HCT116 (cell line): ENCODE measurements around the gene ZCCHC24. TPM values are rescaled to one million over a fixed set of nuclear protein-coding genes. Genes with fewer than 3 reads are reported as not detected.

Source experiments
- ATAC-seq: fragments of 200-7000 bp; cut with Tn5 transposase; 2 replicates; pipeline ENCODE4 v1.9.1; 2020; ENCODE audit warnings: mild to moderate bottlenecking, moderate library complexity
- BruUV-seq: library from RNA; stranded (reverse); fragments of 400-500 nt; replicated peaks from 2 replicates; lab custom pipeline; 2021; lab: Mats Ljungman, UMichigan
- CTCF ChIA-PET: fragments of 300-600 bp; sonication (Branson Sonifier 250); formaldehyde crosslinking; loops from one replicate; lab custom pipeline; 2021; ENCODE audit warnings: antibody characterized with exemption; lab: Charles Lee
- POLR2A ChIA-PET: fragments of 300-600, 350-600 bp; sonication (Branson Sonifier 250); formaldehyde crosslinking; loops from one replicate; lab custom pipeline; 2021; ENCODE audit warnings: antibody characterized with exemption; lab: Charles Lee
- RAD21 ChIA-PET, 2 experiments: fragments of 300-600 bp; sonication (Branson Sonifier 250); formaldehyde crosslinking; loops; one replicate each; lab custom pipeline; 2023; ENCODE audit warnings: low total read pairs in 2 of 2; ENCODE audit not compliant: uncharacterized antibody in 2 of 2, unreplicated experiment in 2 of 2, low non-redundant PET in 1 of 2; lab: Charles Lee
- DNase-seq: peaks from one replicate; pipeline ENCODE4 v3.0.0-alpha.2; 2010; ENCODE audit warnings: low read depth, low spot score
- H2AFZ ChIP-seq: fragments of 200-600 bp; shearing (Covaris generic), sonication (generic); 2 replicates; pipeline ENCODE4 v1.6.1; 2017; ENCODE audit warnings: low read depth, mixed run types, mixed read lengths, antibody characterized with exemption, low read length; ENCODE audit not compliant: poor library complexity, severe bottlenecking
- H3K27ac ChIP-seq: 2 replicates; pipeline ENCODE4 v1.5.1; 2012; ENCODE audit warnings: low read depth, low read length
- H3K27me3 ChIP-seq: fragments of 200-600 bp; sonication (generic); 2 replicates; pipeline ENCODE4 v1.6.1; 2016; ENCODE audit warnings: mixed run types, low read length, mixed read lengths; ENCODE audit not compliant: insufficient read depth
- H3K36me3 ChIP-seq, 2 experiments: fragments of 200-500 bp in 1 of 2; fragments of 200-600 bp in 1 of 2; sonication (Bioruptor generic) in 1 of 2; sonication (generic) in 1 of 2; 2 replicates each; pipeline versions ENCODE4 v1.5.1 to v1.6.1; 2014 to 2016; ENCODE audit warnings: low read length in 2 of 2, inconsistent platforms in 1 of 2, mixed read lengths in 1 of 2, mixed run types in 1 of 2; ENCODE audit not compliant: insufficient read depth in 2 of 2, control insufficient read depth in 1 of 2
- H3K4me1 ChIP-seq, 2 experiments: fragments of 200-600 bp in 1 of 2; sonication (generic) in 1 of 2; 2 replicates each; pipeline versions ENCODE4 v1.5.1 to v1.6.1; 2012 to 2017; ENCODE audit warnings: low read length in 2 of 2, inconsistent platforms in 1 of 2, mild to moderate bottlenecking in 1 of 2, mixed read lengths in 1 of 2, mixed run types in 1 of 2, moderate library complexity in 1 of 2; ENCODE audit not compliant: insufficient read depth in 2 of 2, control insufficient read depth in 1 of 2
- H3K4me2 ChIP-seq: fragments of 200-600 bp; sonication (generic); 2 replicates; pipeline ENCODE4 v1.6.1; 2017; ENCODE audit warnings: mixed run types, low read length, mixed read lengths
- H3K4me3 ChIP-seq, 2 experiments: fragments of 200-600 bp in 1 of 2; sonication (generic) in 1 of 2; replicated peaks in 1 of 2; 2 replicates each; pipeline ENCODE4 v1.5.1; 2011 to 2016; ENCODE audit warnings: low read length in 2 of 2, control low read depth in 1 of 2, low read depth in 1 of 2, mild to moderate bottlenecking in 1 of 2, mixed read lengths in 1 of 2, mixed run types in 1 of 2
- H3K79me2 ChIP-seq: fragments of 200-600 bp; sonication (generic); 2 replicates; pipeline ENCODE4 v1.6.1; 2017; ENCODE audit warnings: mild to moderate bottlenecking, mixed run types, low read length, moderate library complexity, mixed read lengths; ENCODE audit not compliant: insufficient read depth
- H3K9ac ChIP-seq: fragments of 200-600 bp; sonication (generic); 2 replicates; pipeline ENCODE4 v1.6.1; 2016; ENCODE audit warnings: low read length, mixed read lengths
- H3K9me2 ChIP-seq: fragments of 200-600 bp; sonication (generic), shearing (Covaris generic); 2 replicates; pipeline ENCODE4 v1.6.1; 2017; ENCODE audit warnings: mixed run types, mild to moderate bottlenecking, moderate library complexity; ENCODE audit not compliant: insufficient read depth
- H3K9me3 ChIP-seq, 2 experiments: fragments of 200-500 bp in 1 of 2; fragments of 200-600 bp in 1 of 2; sonication (Bioruptor generic) in 1 of 2; sonication (generic) in 1 of 2; 2 replicates each; pipeline ENCODE4 v1.6.1; 2014 to 2017; ENCODE audit warnings: low read length in 2 of 2, mixed read lengths in 2 of 2, inconsistent platforms in 1 of 2, low read depth in 1 of 2, mild to moderate bottlenecking in 1 of 2, mixed run types in 1 of 2, moderate library complexity in 1 of 2; ENCODE audit not compliant: control insufficient read depth in 1 of 2, insufficient read depth in 1 of 2
- H4K20me1 ChIP-seq: fragments of 200-600 bp; sonication (generic), shearing (Covaris generic); 2 replicates; pipeline ENCODE4 v1.6.1; 2017; ENCODE audit warnings: mixed run types, mild to moderate bottlenecking, moderate library complexity; ENCODE audit not compliant: insufficient read depth
- CTCF ChIP-seq, 3 experiments: fragments of 200-600 bp in 1 of 3; sonication (generic) in 1 of 3; IDR thresholded peaks in 2 of 3; conservative IDR thresholded peaks in 1 of 3; 2 replicates each; pipeline ENCODE4 v1.5.1; 2012 to 2017; ENCODE audit warnings: low read depth in 2 of 3, low read length in 2 of 3, antibody characterized with exemption in 1 of 3, borderline replicate concordance in 1 of 3, control low read depth in 1 of 3, mild to moderate bottlenecking in 1 of 3, mixed read lengths in 1 of 3, mixed run types in 1 of 3, moderate library complexity in 1 of 3; ENCODE audit not compliant: insufficient read depth in 1 of 3
- EGR1 ChIP-seq: IDR thresholded peaks from 2 replicates; pipeline ENCODE4 v1.6.1; 2012; ENCODE audit warnings: low read depth
- JUND ChIP-seq: IDR thresholded peaks from 2 replicates; pipeline ENCODE4 v1.6.1; 2012
- intact Hi-C: fragments of 100-400 bp; cut with micrococcal nuclease; formaldehyde crosslinking; loops from 2 replicates; pipeline ENCODE4 v1.10.0; 2022
- total RNA-seq: library from RNA; stranded (reverse); gene quantifications from one replicate; pipeline ENCODE4 v1.2.1, GENCODE V29; 2021; ENCODE audit not compliant: unreplicated experiment
- TF ChIP-seq, protein P1 (sequence below): IDR thresholded peaks from 2 replicates; pipeline ENCODE4 v1.6.1; 2012; ENCODE audit warnings: low read depth

ZCCHC24 gene
- total RNA-seq, 1 experiment from 2014 or later = 7.0 TPM

DNA sequence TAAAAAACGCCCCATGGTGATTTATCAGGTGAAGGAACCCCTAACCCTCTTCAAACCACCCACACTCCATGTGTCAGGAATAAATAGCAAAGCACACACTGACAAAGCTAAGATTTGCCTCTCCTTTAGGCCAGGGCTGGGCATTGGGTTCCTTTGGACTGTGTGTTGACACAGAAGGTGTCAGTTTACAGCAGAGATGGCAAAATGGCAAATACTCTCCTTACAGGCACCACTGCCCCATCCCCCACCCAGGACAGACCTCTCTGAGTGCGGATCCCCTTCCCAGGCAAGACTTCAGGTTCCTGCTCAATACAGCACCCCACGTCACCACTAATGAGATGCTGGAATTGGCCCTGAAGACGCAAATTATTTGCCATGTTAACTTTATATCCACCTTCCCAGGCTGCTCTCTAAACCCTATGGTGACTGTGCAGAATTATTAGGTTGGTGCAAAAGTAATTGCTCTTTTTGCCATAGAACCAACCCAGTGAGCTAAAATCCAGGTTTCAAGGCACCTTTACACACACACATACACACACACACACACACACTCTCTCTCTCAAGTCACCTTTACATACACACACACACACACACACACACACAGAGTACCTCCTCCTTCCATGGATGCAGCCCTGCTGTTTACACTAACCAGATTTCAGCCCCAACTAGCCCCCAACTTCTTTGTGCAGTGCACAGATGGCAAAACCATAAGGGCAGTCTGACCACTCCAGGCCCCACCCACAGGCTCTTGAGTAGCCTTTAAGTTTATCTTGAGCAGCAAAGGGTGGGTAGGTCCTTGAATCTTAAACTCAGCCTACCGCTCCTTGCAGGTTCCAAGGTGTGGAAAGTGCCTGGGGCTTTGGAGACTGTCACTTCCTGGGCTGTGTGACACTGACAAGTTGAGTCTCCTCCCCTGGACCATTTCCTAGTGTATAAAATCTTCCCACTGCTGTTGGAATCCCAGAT, 4.0 kb upstream of the ZCCHC24 start:
- ChIA-PET CTCF (no interaction called here), POLR2A (no interaction called here), RAD21 (no interaction called here)
- Histone ChIP-seq H3K27ac (no peak overlapping the region), H3K79me2 (no peaks in the 10 kb centered on the region; the same call in 1 of the 2 replicates), H3K9me3 (no peaks in the 10 kb centered on the region), H3K4me3 (no peak overlapping the region), H4K20me1 (no peaks in the 10 kb centered on the region), H3K4me1 (peaks cover 9 to 30% of the 10 kb centered on the region in 2 experiments), H2AFZ (no peak overlapping the region), H3K4me2 (no peak overlapping the region), H3K9ac (no peak overlapping the region), H3K9me2 (no peaks in the 10 kb centered on the region), H3K27me3 (no peaks in the 10 kb centered on the region)
- no TSS peak for BruUV-seq
- intact Hi-C loops = no loop called here
- no peak for DNase-seq
- TF ChIP-seq CTCF (IDR thresholded peaks at IDR 0.05 in 2 of 3, conservative IDR thresholded peaks at IDR 0.05 in 1 of 3; ENCODE audit: borderline replicate concordance in 1 of 3, insufficient read depth in 1 of 3, low read depth in 2 of 3, low read length in 2 of 3) (no peak), JUND (no peak), EGR1 (no peak)
- TF ChIP-seq, protein P1, sequence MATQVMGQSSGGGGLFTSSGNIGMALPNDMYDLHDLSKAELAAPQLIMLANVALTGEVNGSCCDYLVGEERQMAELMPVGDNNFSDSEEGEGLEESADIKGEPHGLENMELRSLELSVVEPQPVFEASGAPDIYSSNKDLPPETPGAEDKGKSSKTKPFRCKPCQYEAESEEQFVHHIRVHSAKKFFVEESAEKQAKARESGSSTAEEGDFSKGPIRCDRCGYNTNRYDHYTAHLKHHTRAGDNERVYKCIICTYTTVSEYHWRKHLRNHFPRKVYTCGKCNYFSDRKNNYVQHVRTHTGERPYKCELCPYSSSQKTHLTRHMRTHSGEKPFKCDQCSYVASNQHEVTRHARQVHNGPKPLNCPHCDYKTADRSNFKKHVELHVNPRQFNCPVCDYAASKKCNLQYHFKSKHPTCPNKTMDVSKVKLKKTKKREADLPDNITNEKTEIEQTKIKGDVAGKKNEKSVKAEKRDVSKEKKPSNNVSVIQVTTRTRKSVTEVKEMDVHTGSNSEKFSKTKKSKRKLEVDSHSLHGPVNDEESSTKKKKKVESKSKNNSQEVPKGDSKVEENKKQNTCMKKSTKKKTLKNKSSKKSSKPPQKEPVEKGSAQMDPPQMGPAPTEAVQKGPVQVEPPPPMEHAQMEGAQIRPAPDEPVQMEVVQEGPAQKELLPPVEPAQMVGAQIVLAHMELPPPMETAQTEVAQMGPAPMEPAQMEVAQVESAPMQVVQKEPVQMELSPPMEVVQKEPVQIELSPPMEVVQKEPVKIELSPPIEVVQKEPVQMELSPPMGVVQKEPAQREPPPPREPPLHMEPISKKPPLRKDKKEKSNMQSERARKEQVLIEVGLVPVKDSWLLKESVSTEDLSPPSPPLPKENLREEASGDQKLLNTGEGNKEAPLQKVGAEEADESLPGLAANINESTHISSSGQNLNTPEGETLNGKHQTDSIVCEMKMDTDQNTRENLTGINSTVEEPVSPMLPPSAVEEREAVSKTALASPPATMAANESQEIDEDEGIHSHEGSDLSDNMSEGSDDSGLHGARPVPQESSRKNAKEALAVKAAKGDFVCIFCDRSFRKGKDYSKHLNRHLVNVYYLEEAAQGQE = no peak
- TF ChIP-seq, all 23 proteins: peak for 0
- ATAC-seq = no peak
- H3K36me3 ChIP-seq = no peaks in the 10 kb centered on the region
